ENCODE measurements around the gene F8. TPM values are rescaled to one million over a fixed set of nuclear protein-coding genes. Genes with fewer than 3 reads are reported as not detected.

Gene F8
- total and polyA plus RNA-seq, 2 experiments from 2014 or later: 4.5 to 7.5 TPM

DNA sequence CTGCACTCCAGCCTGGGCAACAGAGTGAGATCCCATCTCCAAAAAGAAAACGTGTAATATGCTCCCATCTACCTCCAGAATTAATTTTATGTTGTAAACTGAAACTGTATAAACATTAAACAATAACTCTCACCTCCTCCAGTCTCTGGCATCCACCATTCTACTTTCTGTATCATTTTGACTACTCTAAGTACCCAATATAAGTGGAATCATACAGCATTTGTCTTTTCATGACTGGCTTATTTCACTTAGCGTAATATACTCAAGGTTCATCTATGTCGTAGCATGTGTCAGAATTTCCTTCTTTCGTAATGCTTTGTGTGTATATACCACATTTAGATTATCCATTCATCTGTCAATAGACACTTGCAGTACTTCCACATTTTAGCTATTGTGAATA, 20.6 kb downstream of the F8 start:
- Histone ChIP-seq H3K4me1 (ENCODE audit: low read depth) (no peaks in the 10 kb centered on the region), H3K9me3 (ENCODE audit: low read depth) (no peaks in the 10 kb centered on the region), H3K27me3 (no peaks in the 10 kb centered on the region), H3K27ac (no peak overlapping the region), H3K4me3 (no peak overlapping the region), H3K36me3 (no peaks in the 10 kb centered on the region)
- DNase-seq (ENCODE audit: low read depth in 1 of 2, low spot score in 1 of 2): no peak
- TF ChIP-seq, protein P1, sequence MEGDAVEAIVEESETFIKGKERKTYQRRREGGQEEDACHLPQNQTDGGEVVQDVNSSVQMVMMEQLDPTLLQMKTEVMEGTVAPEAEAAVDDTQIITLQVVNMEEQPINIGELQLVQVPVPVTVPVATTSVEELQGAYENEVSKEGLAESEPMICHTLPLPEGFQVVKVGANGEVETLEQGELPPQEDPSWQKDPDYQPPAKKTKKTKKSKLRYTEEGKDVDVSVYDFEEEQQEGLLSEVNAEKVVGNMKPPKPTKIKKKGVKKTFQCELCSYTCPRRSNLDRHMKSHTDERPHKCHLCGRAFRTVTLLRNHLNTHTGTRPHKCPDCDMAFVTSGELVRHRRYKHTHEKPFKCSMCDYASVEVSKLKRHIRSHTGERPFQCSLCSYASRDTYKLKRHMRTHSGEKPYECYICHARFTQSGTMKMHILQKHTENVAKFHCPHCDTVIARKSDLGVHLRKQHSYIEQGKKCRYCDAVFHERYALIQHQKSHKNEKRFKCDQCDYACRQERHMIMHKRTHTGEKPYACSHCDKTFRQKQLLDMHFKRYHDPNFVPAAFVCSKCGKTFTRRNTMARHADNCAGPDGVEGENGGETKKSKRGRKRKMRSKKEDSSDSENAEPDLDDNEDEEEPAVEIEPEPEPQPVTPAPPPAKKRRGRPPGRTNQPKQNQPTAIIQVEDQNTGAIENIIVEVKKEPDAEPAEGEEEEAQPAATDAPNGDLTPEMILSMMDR (IDR thresholded peaks at IDR 0.05; ENCODE audit: low read depth, low read length): no peak

DNA sequence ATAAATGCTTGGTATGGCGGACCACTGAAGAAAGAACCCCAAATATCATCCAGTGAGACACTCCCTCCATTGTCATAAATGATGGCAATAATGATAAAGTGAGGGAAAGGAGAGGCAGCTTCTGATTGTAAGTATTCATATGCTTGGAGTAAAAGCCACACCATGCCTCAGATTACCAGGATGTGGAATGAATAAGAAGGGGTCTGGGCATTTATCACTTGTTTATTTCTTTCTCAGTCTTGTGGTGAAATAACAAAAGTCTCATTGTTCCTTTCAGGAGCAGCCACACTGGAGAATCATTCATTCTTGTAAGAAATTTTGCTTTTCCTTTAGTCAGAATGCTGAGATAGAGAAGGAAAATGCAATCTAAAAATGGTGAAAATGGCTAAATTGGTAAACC, 21.7 kb downstream of the F8 start:
- H3K36me3 ChIP-seq: no peaks in the 10 kb centered on the region
- H3K4me3 ChIP-seq: no peak overlapping the region
- H3K27ac ChIP-seq: no peak overlapping the region
- no peaks in the 10 kb centered on the region for H3K4me1 ChIP-seq (ENCODE audit: low read depth)
- H3K27me3 ChIP-seq: no peaks in the 10 kb centered on the region
- no peaks in the 10 kb centered on the region for H3K9me3 ChIP-seq (ENCODE audit: low read depth)
- DNase-seq (ENCODE audit: low read depth in 1 of 2, low spot score in 1 of 2): no peak
- TF ChIP-seq, protein P1 (IDR thresholded peaks at IDR 0.05; ENCODE audit: low read depth, low read length): no peak

DNA sequence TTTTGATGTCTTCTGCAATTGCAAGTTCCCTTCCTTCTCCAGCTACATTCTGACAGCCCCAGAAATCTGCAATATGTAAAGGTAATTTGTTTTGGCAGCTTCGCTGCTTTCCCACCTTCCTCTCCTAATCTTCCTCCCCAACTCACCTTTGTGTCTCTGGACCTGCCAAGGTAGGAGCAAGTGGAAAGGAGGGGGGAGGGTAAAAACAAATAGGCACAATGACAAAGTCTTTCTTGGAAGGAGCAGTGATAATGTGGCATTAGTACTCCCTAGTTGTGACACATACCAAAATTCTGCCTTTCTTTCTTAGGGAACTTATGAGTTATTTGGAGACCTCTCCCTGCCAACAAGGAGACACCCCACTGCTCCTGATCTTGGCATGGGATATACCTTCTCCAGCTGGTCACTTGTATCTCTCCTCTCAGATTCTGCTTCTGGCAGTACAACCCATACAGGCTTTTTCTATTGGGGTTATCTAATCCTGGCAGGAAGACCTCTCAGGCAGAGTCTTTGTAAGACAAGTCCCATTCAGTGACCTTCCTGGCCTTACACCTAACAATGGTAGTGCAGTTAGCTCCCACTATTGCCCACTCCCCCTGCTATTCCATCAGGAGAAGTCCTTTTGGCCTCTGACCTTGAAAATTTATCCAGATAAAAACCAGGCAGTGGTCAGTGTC, 24.2 kb downstream of the F8 start:
- no peak for DNase-seq (ENCODE audit: low read depth in 1 of 2, low spot score in 1 of 2)
- Histone ChIP-seq H3K9me3 (ENCODE audit: low read depth) (no peaks in the 10 kb centered on the region), H3K4me1 (ENCODE audit: low read depth) (no peaks in the 10 kb centered on the region), H3K36me3 (no peaks in the 10 kb centered on the region), H3K27ac (no peak overlapping the region), H3K4me3 (no peak overlapping the region), H3K27me3 (no peaks in the 10 kb centered on the region)
- TF ChIP-seq, protein P1 (IDR thresholded peaks at IDR 0.05; ENCODE audit: low read depth, low read length): no peak

DNA sequence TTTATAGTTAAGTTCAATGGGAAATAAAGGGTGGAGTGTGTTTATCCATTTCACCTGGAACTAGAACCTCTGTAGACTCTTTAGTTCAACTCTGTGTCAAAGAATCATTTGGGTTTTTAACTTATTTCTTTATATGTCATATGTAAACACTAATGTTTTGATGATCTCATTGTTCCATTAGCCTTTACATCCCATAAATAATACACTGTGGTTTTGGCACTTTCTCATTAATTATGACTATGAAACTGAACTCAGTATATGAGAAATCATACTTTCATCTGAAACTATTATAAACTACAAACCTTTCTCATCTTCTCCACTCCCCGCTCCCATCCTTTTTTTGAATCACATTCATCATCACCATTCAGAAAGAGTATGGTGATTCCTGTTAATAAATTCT, 31.0 kb downstream of the F8 start:
- Histone ChIP-seq H3K27me3 (no peaks in the 10 kb centered on the region), H3K4me1 (ENCODE audit: low read depth) (peaks cover 5% of the 10 kb centered on the region), H3K9me3 (ENCODE audit: low read depth) (no peaks in the 10 kb centered on the region), H3K4me3 (no peak overlapping the region), H3K27ac (no peak overlapping the region), H3K36me3 (no peaks in the 10 kb centered on the region)
- TF ChIP-seq, protein P1 (IDR thresholded peaks at IDR 0.05; ENCODE audit: low read depth, low read length): no peak
- no peak for DNase-seq (ENCODE audit: low read depth in 1 of 2, low spot score in 1 of 2)

DNA sequence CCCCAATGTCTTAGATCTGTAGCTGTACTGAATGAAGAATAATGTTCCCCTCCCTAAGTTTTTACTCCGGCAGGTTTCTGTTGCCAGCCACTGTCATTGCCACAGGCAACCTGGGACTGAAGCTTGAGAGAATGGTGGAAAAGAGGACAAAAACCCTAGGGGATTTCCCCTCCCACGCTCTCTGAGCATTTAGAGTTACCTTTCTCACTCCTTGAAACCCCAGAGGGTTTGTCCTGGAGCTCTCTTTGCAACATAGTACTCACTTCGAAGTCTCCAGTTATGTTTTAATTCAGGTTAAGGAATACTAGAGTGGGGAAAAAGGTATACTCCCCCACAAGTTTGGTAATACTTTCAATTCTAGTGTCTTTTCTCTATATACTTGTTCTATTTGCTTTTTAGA, 31.5 kb downstream of the F8 start:
- TF ChIP-seq, protein P1 (IDR thresholded peaks at IDR 0.05; ENCODE audit: low read depth, low read length): no peak
- H3K4me1 ChIP-seq (ENCODE audit: low read depth): peaks cover 5% of the 10 kb centered on the region
- DNase-seq (ENCODE audit: low read depth in 1 of 2, low spot score in 1 of 2): no peak
- H3K27me3 ChIP-seq: no peaks in the 10 kb centered on the region
- no peak overlapping the region for H3K27ac ChIP-seq
- H3K36me3 ChIP-seq: no peaks in the 10 kb centered on the region
- no peaks in the 10 kb centered on the region for H3K9me3 ChIP-seq (ENCODE audit: low read depth)
- H3K4me3 ChIP-seq: no peak overlapping the region

All from cardiac muscle cell (in vitro differentiated cells and primary cell).